Measurements from ENCODE around the gene LYPD6B. TPM values are rescaled to one million over a fixed set of nuclear protein-coding genes. Genes with fewer than 3 reads are reported as not detected.
A peak's percentile ranks its signal among the peaks of the same experiment; 100 is the strongest.

LYPD6B gene
- total and polyA plus RNA-seq, 4 donors, result 5.7 to 11.0 (median 8.9) TPM

DNA sequence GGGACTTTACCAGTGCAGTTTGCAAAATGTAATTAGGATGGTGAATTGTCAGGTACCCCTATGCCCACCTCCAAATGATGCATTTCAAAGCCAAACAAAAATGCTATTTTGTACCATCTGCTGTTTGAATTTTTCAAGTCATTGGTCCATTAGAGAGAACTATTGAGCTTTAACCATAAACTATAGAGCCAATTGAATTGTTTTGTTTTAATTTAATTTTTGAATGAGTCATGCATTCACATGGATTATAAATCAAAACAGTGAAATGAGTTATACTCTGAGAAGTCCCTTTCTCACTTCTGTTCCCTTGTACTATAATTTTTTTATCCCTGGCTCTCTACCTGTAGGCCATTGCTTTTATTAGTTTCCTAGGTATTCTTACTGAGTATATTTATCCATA is 151.3 kb downstream of the LYPD6B start:
- Histone ChIP-seq H3K4me1 (ENCODE audit: control insufficient read depth, insufficient read depth, low read length) (no peaks in the 10 kb centered on the region), H3K4me3 (ENCODE audit: low read depth, low read length) (no peak overlapping the region), H3K27me3 (ENCODE audit: control insufficient read depth, insufficient read depth, low read length) (no peaks in the 10 kb centered on the region), H3K9me3 (ENCODE audit: control insufficient read depth, insufficient read depth, low read length) (no peaks in the 10 kb centered on the region), H3K27ac (ENCODE audit: low read depth, low read length) (no peak overlapping the region), H3K36me3 (ENCODE audit: control insufficient read depth, insufficient read depth, low read length) (no peaks in the 10 kb centered on the region)
- DNase-seq (ENCODE audit: low read depth in 4 of 6, low spot score in 6 of 6), result no peak

DNA sequence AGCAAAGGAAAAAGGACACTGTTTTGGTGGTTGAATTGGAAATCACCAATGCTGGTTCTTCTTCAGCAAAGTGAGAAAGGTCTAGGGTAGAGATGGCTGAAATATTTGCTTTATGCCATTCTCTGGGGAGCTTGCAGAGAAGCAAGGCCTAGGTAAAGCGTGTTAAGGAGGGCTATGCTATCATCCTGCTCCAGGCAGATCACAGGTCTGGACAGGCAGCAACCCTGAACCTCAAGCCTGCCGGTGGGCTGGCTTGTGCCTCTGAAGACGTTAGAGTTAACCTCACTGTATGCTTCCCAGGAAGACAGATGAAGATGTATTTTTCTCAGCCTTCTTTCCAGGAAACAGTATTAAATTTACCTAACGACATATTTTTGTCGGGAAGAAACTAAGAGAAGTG is 153.4 kb downstream of the LYPD6B start:
- Histone ChIP-seq H3K36me3 (ENCODE audit: control insufficient read depth, insufficient read depth, low read length) (no peaks in the 10 kb centered on the region), H3K27ac (ENCODE audit: low read depth, low read length) (no peak overlapping the region), H3K4me3 (ENCODE audit: low read depth, low read length) (no peak overlapping the region), H3K9me3 (ENCODE audit: control insufficient read depth, insufficient read depth, low read length) (no peaks in the 10 kb centered on the region), H3K4me1 (ENCODE audit: control insufficient read depth, insufficient read depth, low read length) (no peaks in the 10 kb centered on the region), H3K27me3 (ENCODE audit: control insufficient read depth, insufficient read depth, low read length) (no peaks in the 10 kb centered on the region)
- WGBS (ENCODE audit: insufficient coverage), result 95% methylated on average over 2 of the region's 5 CpGs
- DNase-seq (ENCODE audit: low read depth in 4 of 6, low spot score in 6 of 6), result no peak

DNA sequence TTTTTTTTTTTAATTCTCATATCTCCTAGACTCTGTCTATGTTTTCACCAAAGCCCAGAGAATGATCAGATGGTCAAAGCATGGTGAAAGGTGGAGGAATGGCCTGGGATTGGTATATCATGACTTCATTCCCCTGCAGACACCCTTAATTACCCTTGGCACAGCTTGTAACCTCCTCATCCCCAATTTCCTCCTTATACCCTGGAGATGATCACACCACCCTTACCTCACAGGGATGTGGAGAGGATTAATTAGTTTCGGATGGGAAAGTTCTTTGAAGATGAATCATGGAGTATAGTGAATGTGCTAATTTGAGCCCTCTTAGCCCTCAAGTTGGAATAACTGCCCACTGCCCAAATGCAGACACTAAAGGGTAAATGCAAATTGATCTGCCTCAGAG is 153.9 kb downstream of the LYPD6B start:
- WGBS (ENCODE audit: insufficient coverage), result no CpG with 5 or more reads among the region's 1 CpG
- Histone ChIP-seq H3K36me3 (ENCODE audit: control insufficient read depth, insufficient read depth, low read length) (no peaks in the 10 kb centered on the region), H3K4me3 (ENCODE audit: low read depth, low read length) (no peak overlapping the region), H3K27me3 (ENCODE audit: control insufficient read depth, insufficient read depth, low read length) (no peaks in the 10 kb centered on the region), H3K27ac (ENCODE audit: low read depth, low read length) (no peak overlapping the region), H3K9me3 (ENCODE audit: control insufficient read depth, insufficient read depth, low read length) (no peaks in the 10 kb centered on the region), H3K4me1 (ENCODE audit: control insufficient read depth, insufficient read depth, low read length) (no peaks in the 10 kb centered on the region)
- DNase-seq (ENCODE audit: low read depth in 4 of 6, low spot score in 6 of 6), result no peak

DNA sequence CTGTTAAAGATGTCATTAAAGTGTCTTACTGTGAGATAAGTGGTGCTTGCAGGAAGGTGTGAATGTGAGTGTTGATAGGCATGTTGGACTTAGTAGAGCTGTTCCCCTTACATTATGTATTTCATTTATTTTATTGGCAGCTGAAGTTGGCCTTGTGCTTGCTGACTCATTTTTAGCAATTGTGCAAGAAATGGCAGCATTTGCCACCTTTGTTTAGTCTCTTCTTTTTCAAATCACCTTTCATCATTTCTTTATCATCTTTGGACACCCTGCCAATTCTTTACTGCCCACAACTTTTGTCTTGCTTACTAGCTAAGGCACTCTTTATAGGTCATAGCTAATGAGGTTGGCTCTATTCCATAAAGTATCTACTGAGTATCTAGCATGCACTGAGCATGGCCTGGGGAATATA is 161.6 kb downstream of the LYPD6B start:
- Histone ChIP-seq H3K4me1 (ENCODE audit: control insufficient read depth, insufficient read depth, low read length) (peaks cover 3% of the 10 kb centered on the region), H3K4me3 (ENCODE audit: low read depth, low read length) (no peak overlapping the region), H3K27ac (ENCODE audit: low read depth, low read length) (no peak overlapping the region), H3K36me3 (ENCODE audit: control insufficient read depth, insufficient read depth, low read length) (no peaks in the 10 kb centered on the region), H3K27me3 (ENCODE audit: control insufficient read depth, insufficient read depth, low read length) (no peaks in the 10 kb centered on the region), H3K9me3 (ENCODE audit: control insufficient read depth, insufficient read depth, low read length) (no peaks in the 10 kb centered on the region)
- DNase-seq (ENCODE audit: low read depth in 4 of 6, low spot score in 6 of 6), result no peak

DNA sequence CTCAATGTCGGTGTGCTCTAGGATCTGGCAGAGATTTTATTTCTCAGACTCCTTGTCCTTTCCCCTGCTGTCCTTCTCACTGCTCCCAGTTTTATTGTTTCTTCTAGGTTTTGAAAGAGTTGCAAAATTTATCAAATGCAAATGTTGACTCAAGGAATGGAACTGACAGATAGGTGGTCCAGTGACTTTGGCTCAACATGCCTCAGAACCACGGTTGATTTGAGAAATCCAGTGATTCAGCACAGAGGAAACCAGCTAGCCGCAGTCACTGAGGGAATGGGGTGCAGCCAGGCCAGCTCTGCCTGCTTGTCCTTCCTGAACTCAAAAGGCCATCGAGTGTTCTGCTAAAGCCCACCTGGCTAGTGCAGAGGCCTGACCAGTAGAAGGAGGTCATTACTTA is 166.2 kb downstream of the LYPD6B start:
- no peak overlapping the region for H3K27ac ChIP-seq (ENCODE audit: low read depth, low read length)
- no peak overlapping the region for H3K4me3 ChIP-seq (ENCODE audit: low read depth, low read length)
- H3K4me1 ChIP-seq (ENCODE audit: control insufficient read depth, insufficient read depth, low read length), result peaks cover 3% of the 10 kb centered on the region
- H3K9me3 ChIP-seq (ENCODE audit: control insufficient read depth, insufficient read depth, low read length), result no peaks in the 10 kb centered on the region
- DNase-seq (ENCODE audit: low read depth in 4 of 6, low spot score in 6 of 6), result no peak
- H3K27me3 ChIP-seq (ENCODE audit: control insufficient read depth, insufficient read depth, low read length), result no peaks in the 10 kb centered on the region
- 81% methylated on average over 2 of the region's 4 CpGs for WGBS (ENCODE audit: insufficient coverage)
- no peaks in the 10 kb centered on the region for H3K36me3 ChIP-seq (ENCODE audit: control insufficient read depth, insufficient read depth, low read length)

DNA sequence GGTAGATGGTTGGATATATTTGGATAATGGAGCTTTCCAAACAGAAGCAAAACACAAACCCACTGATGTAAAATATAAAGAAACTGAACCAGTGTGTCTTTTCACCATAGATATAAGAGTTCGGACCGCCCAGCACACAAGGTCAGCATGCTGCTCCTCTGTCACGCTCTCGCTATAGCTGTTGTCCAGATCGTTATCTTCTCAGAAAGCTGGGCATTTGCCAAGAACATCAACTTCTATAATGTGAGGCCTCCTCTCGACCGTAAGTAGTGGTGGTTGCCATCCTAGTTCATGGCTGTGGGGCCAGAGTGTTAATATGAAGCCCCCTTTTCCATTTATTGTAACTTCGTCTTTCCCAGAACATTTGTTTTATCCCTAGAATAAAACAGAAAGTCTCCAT is 166.6 kb downstream of the LYPD6B start:
- Histone ChIP-seq H3K4me3 (ENCODE audit: low read depth, low read length) (no peak overlapping the region), H3K27ac (ENCODE audit: low read depth, low read length) (no peak overlapping the region), H3K4me1 (ENCODE audit: control insufficient read depth, insufficient read depth, low read length) (peaks cover 3% of the 10 kb centered on the region), H3K36me3 (ENCODE audit: control insufficient read depth, insufficient read depth, low read length) (no peaks in the 10 kb centered on the region), H3K27me3 (ENCODE audit: control insufficient read depth, insufficient read depth, low read length) (no peaks in the 10 kb centered on the region), H3K9me3 (ENCODE audit: control insufficient read depth, insufficient read depth, low read length) (no peaks in the 10 kb centered on the region)
- WGBS (ENCODE audit: insufficient coverage), result 50% methylated on average over 3 of the region's 8 CpGs
- DNase-seq (ENCODE audit: low read depth in 4 of 6, low spot score in 6 of 6), result no peak

DNA sequence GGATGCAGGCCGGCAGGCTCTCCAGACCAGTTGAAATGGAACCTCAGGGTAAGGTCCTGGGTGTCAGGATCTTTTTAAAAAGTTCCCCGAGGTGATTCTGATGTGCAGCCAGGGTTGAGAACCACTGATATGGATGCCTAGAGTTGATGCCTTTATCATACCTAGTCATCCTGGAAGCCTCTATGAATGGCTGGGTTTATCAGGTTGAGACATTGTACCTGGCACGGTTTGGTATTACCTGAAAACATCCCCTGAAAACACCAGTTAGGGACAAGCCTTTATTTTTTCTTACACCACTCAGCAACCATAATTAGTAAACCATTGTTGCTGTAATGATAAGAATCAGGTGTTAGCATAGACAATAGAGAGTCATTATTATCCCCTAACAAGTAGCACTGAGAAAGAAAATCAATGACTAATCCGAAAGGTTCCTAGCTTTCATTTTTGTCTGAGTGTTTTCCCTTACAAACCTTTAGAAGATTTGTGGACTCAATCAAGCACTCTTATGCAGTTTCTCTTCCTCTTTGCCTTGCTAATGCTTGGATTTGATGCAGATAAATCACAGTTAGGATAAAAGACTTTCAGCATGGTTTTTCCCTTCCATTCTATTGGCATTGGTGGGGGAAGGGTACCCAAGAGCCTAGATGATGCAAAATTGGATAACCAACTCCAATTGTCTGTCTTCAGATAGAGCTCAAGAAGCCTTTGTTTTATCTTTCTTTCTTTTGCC is 175.4 kb downstream of the LYPD6B start:
- no peak for DNase-seq (ENCODE audit: low read depth in 4 of 6, low spot score in 6 of 6)
- 86% methylated on average over 1 of the region's 4 CpGs for WGBS (ENCODE audit: insufficient coverage)
- no peaks in the 10 kb centered on the region for H3K27me3 ChIP-seq (ENCODE audit: control insufficient read depth, insufficient read depth, low read length)
- H3K36me3 ChIP-seq (ENCODE audit: control insufficient read depth, insufficient read depth, low read length), result no peaks in the 10 kb centered on the region
- no peak overlapping the region for H3K4me3 ChIP-seq (ENCODE audit: low read depth, low read length)
- H3K27ac ChIP-seq (ENCODE audit: low read depth, low read length), result no peak overlapping the region
- no peaks in the 10 kb centered on the region for H3K9me3 ChIP-seq (ENCODE audit: control insufficient read depth, insufficient read depth, low read length)
- H3K4me1 ChIP-seq (ENCODE audit: control insufficient read depth, insufficient read depth, low read length), result no peaks in the 10 kb centered on the region

DNA sequence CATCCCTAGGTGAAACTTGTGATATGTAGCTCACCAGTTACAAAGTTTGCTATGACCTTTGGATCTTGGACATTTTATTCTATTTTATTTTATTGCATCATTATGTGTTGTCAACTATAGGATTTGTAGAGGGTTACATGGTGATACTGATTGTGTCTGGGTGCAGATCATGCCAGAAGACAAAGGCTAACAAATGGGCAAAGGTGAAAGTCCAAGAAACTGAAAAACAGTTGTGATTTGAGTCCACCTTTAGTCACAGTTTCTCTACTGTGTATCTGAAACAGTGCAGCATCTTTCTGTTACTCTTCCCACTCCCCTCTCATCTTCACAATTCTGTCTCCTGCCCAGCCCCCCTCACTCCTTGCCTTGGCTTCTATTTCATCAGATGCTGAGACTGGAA is 180.0 kb downstream of the LYPD6B start:
- no peak overlapping the region for H3K4me3 ChIP-seq (ENCODE audit: low read depth, low read length)
- no peak for DNase-seq (ENCODE audit: low read depth in 4 of 6, low spot score in 6 of 6)
- H3K27ac ChIP-seq (ENCODE audit: low read depth, low read length), result no peak overlapping the region
- H3K9me3 ChIP-seq (ENCODE audit: control insufficient read depth, insufficient read depth, low read length), result no peaks in the 10 kb centered on the region
- no peaks in the 10 kb centered on the region for H3K36me3 ChIP-seq (ENCODE audit: control insufficient read depth, insufficient read depth, low read length)
- H3K4me1 ChIP-seq (ENCODE audit: control insufficient read depth, insufficient read depth, low read length), result no peaks in the 10 kb centered on the region
- H3K27me3 ChIP-seq (ENCODE audit: control insufficient read depth, insufficient read depth, low read length), result no peaks in the 10 kb centered on the region

DNA sequence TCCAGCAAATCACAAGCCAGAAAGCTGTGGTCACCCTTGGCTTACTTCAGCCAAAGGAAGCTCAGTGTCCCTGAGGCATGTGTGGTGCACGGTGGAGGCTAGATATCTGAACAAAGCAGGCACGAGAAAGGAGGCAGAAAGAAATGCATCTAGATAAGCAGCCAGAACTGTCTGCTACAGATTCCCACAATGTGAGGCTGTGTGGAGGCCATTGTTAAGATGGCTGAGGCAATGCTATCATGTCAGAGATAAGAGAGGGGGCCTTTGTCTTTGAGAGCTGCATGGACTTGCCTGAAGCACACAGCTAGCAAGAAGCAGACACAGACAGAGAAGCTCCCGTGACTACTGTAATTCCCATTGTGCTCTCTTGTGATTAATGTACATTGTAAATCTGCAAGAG is 181.4 kb downstream of the LYPD6B start:
- Histone ChIP-seq H3K27ac (ENCODE audit: low read depth, low read length) (no peak overlapping the region), H3K9me3 (ENCODE audit: control insufficient read depth, insufficient read depth, low read length) (no peaks in the 10 kb centered on the region), H3K27me3 (ENCODE audit: control insufficient read depth, insufficient read depth, low read length) (no peaks in the 10 kb centered on the region), H3K4me3 (ENCODE audit: low read depth, low read length) (no peak overlapping the region), H3K4me1 (ENCODE audit: control insufficient read depth, insufficient read depth, low read length) (no peaks in the 10 kb centered on the region), H3K36me3 (ENCODE audit: control insufficient read depth, insufficient read depth, low read length) (no peaks in the 10 kb centered on the region)
- peak in 1 of 6 donors; percentile 30 for DNase-seq (ENCODE audit: low read depth in 4 of 6, low spot score in 6 of 6)
- 58% methylated on average over 2 of the region's 3 CpGs for WGBS (ENCODE audit: insufficient coverage)

DNA sequence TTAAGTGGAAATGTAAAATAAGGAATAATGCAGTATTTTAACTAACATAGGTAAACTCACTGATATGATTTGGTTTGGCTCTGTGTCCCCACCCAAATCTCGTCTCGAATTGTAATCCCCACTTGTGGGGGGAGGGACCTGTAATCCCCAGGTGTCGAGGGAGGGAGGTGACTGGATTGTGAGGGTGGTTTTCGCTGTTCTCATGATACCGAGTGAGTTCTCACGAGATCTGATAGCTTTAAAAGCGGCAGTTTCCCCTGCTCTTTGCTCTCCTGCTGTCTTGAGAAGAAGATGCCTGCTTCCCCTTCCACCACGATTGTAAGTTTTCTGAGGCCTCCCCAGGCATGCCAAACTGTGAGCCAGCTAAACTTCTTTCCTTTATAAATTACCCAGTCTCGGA is 182.5 kb downstream of the LYPD6B start:
- 93% methylated on average over 5 of the region's 9 CpGs for WGBS (ENCODE audit: insufficient coverage)
- DNase-seq (ENCODE audit: low read depth in 4 of 6, low spot score in 6 of 6), result no peak

More for the DNA sequence above, 182.5 kb downstream of the LYPD6B start:
- Histone ChIP-seq H3K4me1 (ENCODE audit: control insufficient read depth, insufficient read depth, low read length) (no peaks in the 10 kb centered on the region), H3K27me3 (ENCODE audit: control insufficient read depth, insufficient read depth, low read length) (no peaks in the 10 kb centered on the region), H3K36me3 (ENCODE audit: control insufficient read depth, insufficient read depth, low read length) (no peaks in the 10 kb centered on the region), H3K27ac (ENCODE audit: low read depth, low read length) (no peak overlapping the region), H3K4me3 (ENCODE audit: low read depth, low read length) (no peak overlapping the region), H3K9me3 (ENCODE audit: control insufficient read depth, insufficient read depth, low read length) (no peaks in the 10 kb centered on the region)

Data from spinal cord (tissue), 10 donors.